ENCODE results near the gene SYNJ2. TPM values are rescaled to one million over a fixed set of nuclear protein-coding genes. Genes with fewer than 3 reads are reported as not detected.

Gene SYNJ2
- total and polyA plus RNA-seq, 2 experiments from 2014 or later = 2.8 to 5.6 TPM

GRCh38 chr6:157964100-157964499, 17.6 kb upstream of the SYNJ2 start:
- Histone ChIP-seq H3K9me2 (ENCODE audit: insufficient read depth) (no peaks in the 10 kb centered on the region), H3F3A (replicated peaks; ENCODE audit: low read depth) (no peaks in the 10 kb centered on the region), H3K79me2 (replicated peaks; ENCODE audit: insufficient read depth) (no peaks in the 10 kb centered on the region), H3K27ac (ENCODE audit: low read depth) (no peak overlapping the region), H3K4me1 (ENCODE audit: insufficient read depth) (no peaks in the 10 kb centered on the region; the same call in none of the 2 replicates), H3K27me3 (ENCODE audit: insufficient read depth) (no peaks in the 10 kb centered on the region), H3K4me2 (no peak overlapping the region), H2AFZ (no peak overlapping the region), H3K4me3 (no peak overlapping the region), H3K36me3 (ENCODE audit: insufficient read depth) (no peaks in the 10 kb centered on the region), H4K20me1 (replicated peaks; ENCODE audit: insufficient read depth) (no peaks in the 10 kb centered on the region)
- TF ChIP-seq NANOG (IDR thresholded peaks at IDR 0.05; ENCODE audit: borderline replicate concordance) = no peak
- no peak for TF ChIP-seq CTCF (conservative IDR thresholded peaks at IDR 0.05; ENCODE audit: low read depth in 2 of 2)
- TF ChIP-seq EZH2phosphoT487 (IDR thresholded peaks at IDR 0.05; ENCODE audit: unreplicated experiment) = no peak
- TF ChIP-seq JUNB (IDR thresholded peaks at IDR 0.05; ENCODE audit: unreplicated experiment) = no peak
- TF ChIP-seq STAT1 (IDR thresholded peaks at IDR 0.05; ENCODE audit: unreplicated experiment) = no peak
- TF ChIP-seq POLR2AphosphoS5 (IDR thresholded peaks at IDR 0.05; ENCODE audit: low read depth) = no peak
- no peak for TF ChIP-seq CREB1 (CRISPR knock-in tag; IDR thresholded peaks at IDR 0.05; ENCODE audit: low read depth)
- no peak for TF ChIP-seq EZH2 (IDR thresholded peaks at IDR 0.05; ENCODE audit: low read depth, unreplicated experiment)
- TF ChIP-seq ZNF114 (CRISPR knock-in tag; IDR thresholded peaks at IDR 0.05) = no peak
- TF ChIP-seq ETS1 (IDR thresholded peaks at IDR 0.05) = no peak
- no peak for TF ChIP-seq ZNF331 (CRISPR knock-in tag; IDR thresholded peaks at IDR 0.05; ENCODE audit: low read depth)
- ATAC-seq (no peak), DNase-seq (ENCODE audit: low spot score) (no peak)
- H3K4me1 Mint-ChIP-seq = peaks cover 20% of the 10 kb centered on the region
- peaks cover 7% of the 10 kb centered on the region for H3K36me3 Mint-ChIP-seq (ENCODE audit: low read depth)
- no peak overlapping the region for H3K4me3 Mint-ChIP-seq
- peaks cover 11% of the 10 kb centered on the region for H3K9me3 Mint-ChIP-seq
- peaks cover 11% of the 10 kb centered on the region for H3K27me3 Mint-ChIP-seq (ENCODE audit: insufficient read depth, low read depth, poor library complexity)
- no peak overlapping the region for H3K27ac Mint-ChIP-seq

- no peaks in the 10 kb centered on the region for H3K36me3 ChIP-seq (ENCODE audit: insufficient read depth)
- Mint-ChIP-seq H3K4me3 (no peak overlapping the region), H3K36me3 (ENCODE audit: low read depth) (no peaks in the 10 kb centered on the region), H3K4me1 (peaks cover 23% of the 10 kb centered on the region), H3K27me3 (ENCODE audit: insufficient read depth, low read depth, poor library complexity) (peaks cover 9% of the 10 kb centered on the region), H3K27ac (no peak overlapping the region), H3K9me3 (no peaks in the 10 kb centered on the region)
- H4K20me1 ChIP-seq (replicated peaks; ENCODE audit: insufficient read depth) = no peaks in the 10 kb centered on the region
- no peaks in the 10 kb centered on the region for H3K79me2 ChIP-seq (replicated peaks; ENCODE audit: insufficient read depth)
- no peak for ATAC-seq
- H3F3A ChIP-seq (replicated peaks; ENCODE audit: low read depth) = no peaks in the 10 kb centered on the region
- no peak overlapping the region for H2AFZ ChIP-seq
- TF ChIP-seq JUNB (IDR thresholded peaks at IDR 0.05; ENCODE audit: unreplicated experiment) = no peak
- TF ChIP-seq STAT1 (IDR thresholded peaks at IDR 0.05; ENCODE audit: unreplicated experiment) = no peak
- no peak for TF ChIP-seq NANOG (IDR thresholded peaks at IDR 0.05; ENCODE audit: borderline replicate concordance)
- no peak for TF ChIP-seq REST (IDR thresholded peaks at IDR 0.05; ENCODE audit: unreplicated experiment)
- TF ChIP-seq ZNF331 (CRISPR knock-in tag; IDR thresholded peaks at IDR 0.05; ENCODE audit: low read depth) = no peak
- no peak for TF ChIP-seq ZNF114 (CRISPR knock-in tag; IDR thresholded peaks at IDR 0.05)
- no peak for TF ChIP-seq CTCF (conservative IDR thresholded peaks at IDR 0.05; ENCODE audit: low read depth in 2 of 2)
- no peak overlapping the region for H3K27ac ChIP-seq (ENCODE audit: low read depth)
- H3K4me3 ChIP-seq = no peak overlapping the region
- no peaks in the 10 kb centered on the region for H3K9me2 ChIP-seq (ENCODE audit: insufficient read depth)
- no peaks in the 10 kb centered on the region for H3K27me3 ChIP-seq (ENCODE audit: insufficient read depth)
- no peak for DNase-seq (ENCODE audit: low spot score)
- no peak overlapping the region for H3K4me2 ChIP-seq
- no peaks in the 10 kb centered on the region; the same call in none of the 2 replicates for H3K4me1 ChIP-seq (ENCODE audit: insufficient read depth)
These were observed 16.3 kb upstream of the SYNJ2 start for GRCh38 chr6:157965387-157965786.

Data from GM23338 (cell line).